GM18502 (cell line): Measurements from ENCODE around the gene RIOX2.
"Not testable (repeated sequence)": the region's sequence is repeated elsewhere in the genome, so short reads cannot be mapped to it uniquely, and the experiment has no call there.

Source experiments
- ATAC-seq: cut with Tn5 transposase; IDR thresholded peaks from one replicate; pipeline ENCODE4 v1.9.1; 2021; ENCODE audit warnings: mild to moderate bottlenecking; ENCODE audit not compliant: unreplicated experiment, poor library complexity

The RIOX2 gene

GRCh38 chr3:97971679-97972567 is at the start of gene RIOX2:
TSS of gene RIOX2 (minus strand) at chr3:97972431. CDS start at chr3:97967593, 4,838 bp downstream.
- peak; percentile 90 for ATAC-seq

DNA sequence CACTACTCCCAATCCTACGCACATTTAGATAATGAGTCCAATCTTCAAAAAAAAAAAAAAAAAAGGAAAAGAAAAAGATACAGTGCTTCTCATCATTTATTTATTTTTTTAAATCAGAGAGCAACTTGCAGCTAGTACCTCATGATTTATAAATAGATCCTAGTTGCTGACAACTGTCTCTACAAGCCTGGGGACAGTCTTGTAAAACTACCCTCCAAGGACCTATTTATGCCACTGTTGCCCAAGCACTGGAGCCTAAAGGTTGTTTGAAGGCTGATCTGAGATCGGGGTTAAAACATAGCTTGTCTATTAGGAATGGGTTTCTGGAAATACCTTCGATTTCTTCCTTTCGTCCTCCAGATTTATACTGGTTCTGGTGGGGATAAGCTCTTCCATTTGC is 48.2 kb upstream of the RIOX2 start:
- no peak for ATAC-seq

- no peak for ATAC-seq
Measured at GRCh38 chr3:98018301-98018700, 46.1 kb upstream of the RIOX2 start.

DNA sequence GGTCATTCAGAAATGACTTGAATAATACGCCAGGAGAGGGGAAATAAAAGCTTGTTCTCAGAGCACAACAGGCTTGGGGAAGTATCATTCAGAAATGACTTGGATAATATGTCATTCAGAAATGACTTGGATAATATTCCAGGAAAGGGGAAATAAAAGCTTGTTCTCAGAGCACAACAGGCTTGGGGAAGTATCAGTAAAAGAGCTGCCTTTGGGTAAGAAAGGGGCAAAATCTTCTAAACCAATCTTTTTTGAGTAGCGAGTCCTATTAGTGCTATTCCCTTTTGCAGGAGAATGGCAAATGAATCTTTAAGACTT is 42.0 kb upstream of the RIOX2 start:
- ATAC-seq, result no peak

DNA sequence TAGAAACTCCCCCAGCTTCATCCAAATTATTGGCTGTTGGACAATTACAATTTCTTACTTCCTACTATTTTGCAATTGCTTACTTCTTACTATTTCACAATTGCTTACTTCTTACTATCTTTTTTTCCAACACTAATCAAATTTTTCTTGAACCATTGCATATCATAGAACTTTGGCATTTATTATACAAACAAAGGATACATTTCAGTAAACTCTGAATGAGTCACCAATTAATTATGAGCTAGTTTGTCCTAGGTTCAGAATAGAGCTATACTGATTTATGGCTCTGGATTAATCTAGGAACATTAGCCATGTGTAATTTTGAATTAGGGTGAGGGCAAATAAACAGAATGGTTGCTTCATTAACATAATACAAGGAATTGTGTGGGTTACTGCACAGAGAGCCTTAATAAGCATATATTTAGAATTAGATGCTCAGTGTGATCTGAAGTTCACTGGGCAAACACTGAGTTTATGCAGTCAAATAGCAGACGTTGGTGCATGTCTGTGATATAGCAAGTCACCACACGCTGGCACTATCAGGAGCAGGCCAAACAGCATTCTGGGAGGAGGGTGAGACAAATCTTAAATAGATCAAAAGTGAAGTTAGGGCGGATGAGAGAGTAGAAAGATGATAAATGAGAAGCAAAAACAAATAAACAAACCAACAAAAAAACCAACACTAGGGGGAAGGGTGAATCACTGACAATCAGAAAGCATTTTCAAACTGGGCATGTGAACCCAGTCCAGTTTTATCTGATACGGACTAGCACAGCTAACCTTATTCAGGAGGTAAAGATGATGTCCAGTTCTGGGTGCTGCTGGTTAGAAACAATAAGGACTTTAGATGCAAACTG is 41.4 kb upstream of the RIOX2 start:
- no peak for ATAC-seq

DNA sequence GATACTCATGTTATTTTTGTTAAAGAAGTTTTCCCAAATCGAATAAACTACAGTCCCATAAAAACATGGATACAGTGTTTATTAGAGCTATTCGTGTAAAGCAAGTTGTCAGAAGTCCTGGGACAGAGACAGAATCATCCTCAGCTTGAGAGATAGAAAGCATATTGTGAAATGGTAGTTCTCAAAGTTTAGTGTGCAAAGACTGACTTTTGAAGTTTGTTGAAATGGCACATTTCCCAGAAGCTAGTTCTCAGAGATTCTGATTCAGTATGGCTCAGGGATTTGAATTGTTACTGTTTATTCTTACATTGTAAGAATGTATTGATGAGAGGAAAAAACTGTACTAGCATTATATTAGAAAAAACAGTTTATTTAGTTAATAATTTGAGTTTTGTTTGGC is 40.7 kb upstream of the RIOX2 start:
- ATAC-seq, result no peak

GRCh38 chr3:98010883-98011449 is 38.7 kb upstream of the RIOX2 start:
- ATAC-seq, result not testable (repeated sequence)

- ATAC-seq, result no peak
Measured at GRCh38 chr3:98010194-98010882, 38.1 kb upstream of the RIOX2 start.

DNA sequence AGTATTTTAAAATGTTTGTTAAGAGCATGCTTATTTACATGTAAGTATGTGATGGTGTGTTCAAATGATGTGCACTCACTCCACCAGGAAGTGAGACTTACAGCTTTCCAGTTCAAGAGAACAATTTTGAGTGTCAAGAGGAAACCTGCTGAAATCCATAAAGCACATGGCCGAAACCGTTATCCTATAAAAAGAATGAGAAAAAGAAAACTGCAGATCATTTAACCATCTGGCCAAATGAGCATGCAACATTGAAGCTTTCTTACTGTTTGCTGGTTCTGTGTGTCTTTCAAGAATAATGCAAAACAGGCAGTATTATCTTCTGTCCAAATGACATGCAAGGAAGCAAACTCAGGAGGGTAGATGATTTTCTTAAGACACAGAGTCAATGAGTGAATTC is 36.6 kb upstream of the RIOX2 start:
- peak; percentile 68 for ATAC-seq

DNA sequence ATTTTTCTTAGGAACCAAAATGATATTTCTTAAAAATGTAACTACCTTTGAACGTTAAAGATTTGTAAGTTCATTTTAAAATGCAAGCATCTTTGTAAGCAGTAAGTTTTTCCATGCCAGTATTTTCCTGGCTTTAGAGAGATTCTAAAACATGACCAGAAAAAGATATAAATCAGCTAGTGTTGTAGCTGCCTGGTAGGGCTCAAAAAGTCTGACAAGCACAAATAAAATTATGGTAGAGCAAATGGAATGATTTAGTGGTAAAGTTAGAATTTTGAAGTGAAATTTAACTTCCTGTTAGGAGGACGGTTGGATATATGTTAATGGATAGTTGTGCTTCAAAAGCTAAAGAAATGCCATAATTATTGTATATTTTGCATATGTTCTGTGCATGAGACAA is 33.2 kb upstream of the RIOX2 start:
- no peak for ATAC-seq

DNA sequence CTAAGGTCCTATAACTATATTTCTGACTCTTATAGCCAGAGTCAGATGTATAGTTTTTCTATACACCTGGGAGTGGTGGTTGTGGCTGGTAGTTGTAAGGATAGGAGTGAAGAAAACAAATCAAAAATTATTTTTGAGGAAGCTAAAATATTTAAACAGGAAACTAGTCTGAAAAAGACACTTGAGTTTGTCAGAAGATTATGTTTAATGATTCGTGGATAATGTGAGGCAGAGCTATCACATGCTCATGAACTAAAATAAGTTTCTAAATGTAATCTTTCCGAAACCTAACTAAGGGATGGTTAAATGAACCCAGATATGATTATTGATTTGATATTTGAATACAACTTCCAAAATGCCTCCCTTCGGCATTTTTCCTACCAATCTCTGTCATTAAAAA is 32.5 kb upstream of the RIOX2 start:
- ATAC-seq, result no peak

DNA sequence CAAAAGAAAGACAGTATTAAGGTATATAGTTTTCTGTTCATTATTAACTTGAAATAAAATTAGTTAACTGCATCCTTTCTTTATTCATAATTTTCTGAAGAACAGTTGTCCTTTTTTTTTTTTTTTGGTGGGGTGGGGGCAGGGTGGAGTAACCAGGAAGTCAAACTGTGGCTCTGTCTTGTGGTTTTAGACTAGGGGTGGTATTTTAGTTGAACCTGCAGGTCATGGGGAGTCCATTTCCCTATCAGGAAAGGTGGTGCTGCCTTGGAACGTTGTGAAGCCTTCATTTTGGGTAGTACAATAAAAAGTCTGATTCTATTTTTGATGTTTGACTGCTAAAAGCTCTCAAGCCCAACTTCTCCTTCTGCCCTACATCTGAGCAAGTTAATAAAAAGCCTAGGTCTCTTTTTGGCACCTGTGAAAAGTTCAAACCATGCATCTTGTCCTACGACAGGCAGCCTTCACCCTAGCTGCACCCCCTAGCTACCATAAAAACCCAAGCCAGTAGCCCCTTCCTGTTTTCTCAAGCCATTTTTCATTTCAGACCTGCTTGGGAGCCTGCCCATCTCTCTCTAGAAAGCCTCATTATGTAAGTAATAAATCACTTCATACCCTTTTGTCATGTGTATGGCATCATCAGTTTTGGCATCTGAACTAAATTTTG is 31.2 kb upstream of the RIOX2 start:
- peak; percentile 61 for ATAC-seq

DNA sequence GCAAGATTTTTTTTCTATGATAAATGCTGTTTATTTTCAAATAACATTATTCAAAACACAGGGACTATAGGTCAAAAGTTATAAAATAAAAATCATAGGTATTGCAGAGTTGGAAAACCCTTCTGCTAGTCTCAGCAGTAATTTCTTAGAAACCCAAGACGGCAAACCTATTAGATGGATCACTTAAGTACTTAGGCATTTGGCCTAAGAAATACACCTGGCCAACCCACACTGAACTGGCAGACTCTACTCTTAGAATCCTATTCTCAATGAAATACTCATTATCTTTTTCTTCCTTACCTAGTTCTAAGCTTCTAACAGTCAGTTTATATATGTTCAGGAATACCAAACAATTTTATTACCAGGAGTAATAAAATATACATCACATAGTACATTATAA is 30.5 kb upstream of the RIOX2 start:
- ATAC-seq, result no peak

DNA sequence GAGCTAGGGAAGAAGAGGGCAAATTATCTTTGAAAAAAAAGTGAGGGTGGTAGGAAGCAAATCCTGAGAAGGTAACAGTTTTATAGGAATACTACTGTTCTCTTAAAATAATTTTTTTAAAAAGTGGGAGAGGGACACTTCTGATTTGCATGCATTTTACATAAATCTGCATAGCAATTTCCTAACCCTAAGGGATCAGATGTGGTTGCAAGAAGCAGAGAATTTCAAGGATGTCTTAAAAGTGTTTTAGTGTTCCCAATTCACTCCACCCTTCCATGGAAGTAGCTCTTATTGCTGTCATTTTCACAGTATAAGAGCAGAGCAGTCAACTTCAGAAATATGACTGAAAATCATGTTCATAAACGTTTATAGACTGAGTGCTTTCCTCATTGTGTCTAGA is 27.8 kb upstream of the RIOX2 start:
- no peak for ATAC-seq

- no peak for ATAC-seq
Measured at GRCh38 chr3:97999103-97999502, 26.9 kb upstream of the RIOX2 start.

GRCh38 chr3:97996988-97997387 is 24.8 kb upstream of the RIOX2 start:
- ATAC-seq, result no peak

DNA sequence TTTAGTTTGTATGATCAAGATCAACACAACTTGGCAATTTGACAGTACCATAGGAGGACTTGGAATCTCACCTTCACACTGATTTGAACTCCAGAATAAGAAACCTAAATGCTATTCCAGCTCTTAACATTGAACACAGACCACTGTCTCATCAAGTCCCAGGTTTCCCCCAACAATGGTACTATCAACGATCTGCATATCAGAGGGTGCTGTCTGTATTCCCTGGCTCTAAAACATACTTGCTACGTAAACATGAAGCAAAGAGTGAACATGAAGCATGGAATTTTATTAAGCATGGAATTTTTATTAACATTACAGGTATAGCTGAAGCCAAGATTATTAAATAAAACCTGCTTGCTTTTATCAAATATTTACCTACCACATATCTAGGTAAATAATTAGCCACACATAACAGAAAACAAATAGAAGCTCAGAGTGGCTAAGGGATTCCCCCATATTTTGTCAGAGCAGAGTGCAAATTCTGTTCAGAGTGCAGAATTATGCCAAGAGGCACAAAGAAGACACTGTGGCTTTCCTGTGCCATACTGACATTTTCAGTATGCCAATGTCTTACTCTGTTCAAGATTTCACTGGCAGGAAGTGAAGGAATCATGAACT is 22.2 kb upstream of the RIOX2 start:
- ATAC-seq, result no peak

DNA sequence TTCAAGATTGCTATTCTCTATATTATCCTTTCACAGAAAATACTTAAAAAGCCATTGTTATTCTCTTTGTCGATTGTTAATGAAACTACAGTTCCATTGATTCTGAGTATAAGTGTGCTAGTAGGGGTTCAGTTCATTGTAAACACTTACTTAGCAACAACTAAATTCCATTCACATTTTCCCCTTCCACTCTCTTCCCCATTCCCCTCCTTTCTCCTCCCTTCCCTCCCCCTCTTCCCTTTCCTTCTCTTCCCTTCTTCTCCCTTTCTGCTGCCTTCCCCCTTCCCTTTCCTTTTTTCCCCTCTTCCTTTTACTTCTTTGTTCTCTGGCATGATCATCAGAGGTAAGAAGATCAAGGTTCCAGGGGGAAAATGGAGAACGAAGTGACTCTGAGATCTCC is 21.3 kb upstream of the RIOX2 start:
- no peak for ATAC-seq

DNA sequence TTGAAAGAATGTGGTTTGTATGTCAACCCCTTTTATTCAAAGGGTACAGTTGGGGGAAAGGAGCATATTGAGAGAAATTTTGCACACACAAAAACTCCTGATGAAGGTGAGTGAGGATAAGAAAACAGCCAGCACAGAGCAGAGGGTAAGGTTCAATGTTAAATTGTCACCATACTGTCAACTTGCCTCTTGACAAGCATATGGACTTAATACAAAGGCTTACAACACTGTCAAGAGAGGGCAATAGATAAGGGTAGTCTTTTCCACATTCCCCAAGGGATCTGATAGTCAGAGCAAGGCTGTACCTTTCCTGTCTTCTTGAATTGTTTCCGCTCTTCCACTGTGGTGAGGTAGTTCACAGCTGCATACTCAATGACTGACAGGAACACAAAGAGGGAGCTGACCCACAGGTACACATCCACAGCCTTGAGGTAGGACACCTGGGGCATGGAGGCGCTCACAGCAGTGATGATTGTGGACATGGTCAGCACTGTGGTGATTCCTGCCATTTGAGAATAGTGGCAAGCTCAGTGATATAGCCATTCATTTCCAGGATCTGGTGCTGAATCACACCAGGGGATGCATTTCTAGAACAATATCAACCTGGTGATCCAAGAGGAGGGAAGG is 20.4 kb upstream of the RIOX2 start:
- ATAC-seq, result no peak
